Hematopoietic multipotent progenitor cell (in vitro differentiated cells): ENCODE results near the gene BCOR. TPM values are rescaled to one million over a fixed set of nuclear protein-coding genes. Genes with fewer than 3 reads are reported as not detected.
A peak's percentile ranks its signal among the peaks of the same experiment; 100 is the strongest.

ENCODE experiments used
- DNase-seq, 3 donors: peaks; one replicate each; pipeline ENCODE4 v3.0.0-alpha.2; 2011 to 2015; ENCODE audit warnings: low read depth in 2 of 3, low spot score in 2 of 3
- total RNA-seq: library from RNA; depleted of rRNA; stranded (reverse); fragments of >200 nt; gene quantifications from one replicate; pipeline ENCODE4 v1.2.3, GENCODE V29; 2012

Gene BCOR
- total RNA-seq, 1 donor, result 79.4 TPM

DNA sequence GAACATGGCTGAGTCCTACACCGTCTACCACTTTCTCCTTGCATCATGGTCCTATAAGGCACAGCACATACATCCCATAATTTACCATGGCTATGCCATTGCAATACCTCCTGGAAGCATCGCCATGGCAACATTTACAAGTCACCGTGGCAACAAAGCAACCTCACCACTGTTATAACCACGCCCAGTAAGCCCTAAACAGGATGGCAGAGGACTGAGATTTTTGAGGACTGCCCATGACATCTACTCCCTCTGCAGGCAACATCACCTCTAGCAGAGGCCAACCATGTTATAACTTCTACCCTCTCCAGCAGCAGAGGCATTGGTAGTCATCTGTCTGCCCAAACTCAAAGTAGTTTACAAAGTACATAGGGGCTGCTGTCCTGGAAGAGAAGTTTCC, 29.7 kb downstream of the BCOR start:
- peak in 1 of 3 donors; percentile 24 for DNase-seq

DNA sequence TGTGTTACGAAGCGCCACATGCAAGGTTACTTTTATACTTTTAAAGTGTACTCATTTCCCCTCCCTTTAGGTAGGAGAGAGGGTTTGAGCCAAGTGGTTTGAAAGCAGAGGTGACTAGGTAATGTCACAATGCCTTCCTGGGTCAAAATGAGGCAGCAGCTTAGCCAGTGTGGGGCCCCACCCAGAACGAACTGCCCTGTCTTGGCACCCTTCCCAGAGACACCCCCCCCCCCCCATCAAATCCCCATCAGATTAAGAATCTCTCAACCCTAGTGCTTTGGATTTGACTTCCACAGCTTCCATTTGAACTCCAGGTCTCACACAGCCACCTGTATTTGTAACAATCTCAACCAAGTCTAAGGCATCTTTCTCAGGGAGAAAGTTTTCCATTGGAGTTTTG, 31.1 kb downstream of the BCOR start:
- DNase-seq, result no peak

DNA sequence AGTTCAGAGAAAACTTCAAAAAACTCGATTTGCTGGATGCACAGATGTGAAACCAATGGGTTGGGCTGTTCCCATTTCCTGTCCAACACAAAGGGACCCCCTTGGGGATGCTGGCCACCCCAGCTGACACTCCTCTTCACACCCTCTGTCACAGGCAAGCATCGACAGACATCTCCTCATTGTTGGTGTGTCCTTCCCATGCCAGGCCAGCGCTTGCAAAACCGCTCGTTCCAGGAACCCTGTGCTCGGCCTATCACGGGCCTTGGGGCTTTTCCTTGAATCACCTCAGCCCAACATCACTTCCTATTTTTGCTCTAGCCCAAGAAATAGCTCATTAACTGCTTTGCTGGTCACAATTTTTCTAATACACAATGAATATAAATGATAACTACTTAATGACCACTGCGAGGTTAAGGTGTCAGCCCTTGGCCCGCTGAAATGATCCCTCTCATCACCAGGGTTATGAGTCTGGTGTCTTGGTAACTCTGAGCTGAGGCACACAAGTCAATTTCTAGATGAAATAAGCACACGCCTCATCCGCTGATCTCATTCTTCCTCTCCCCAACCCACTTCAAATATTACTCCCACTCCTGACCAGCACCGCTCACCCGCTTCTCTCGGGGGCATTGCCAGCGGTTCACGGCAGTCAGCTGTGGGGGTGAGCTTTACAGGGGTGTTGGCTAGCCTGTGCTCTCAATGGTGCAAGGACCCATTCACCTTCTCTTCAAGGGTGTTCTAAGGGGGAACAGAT, 32.3 kb downstream of the BCOR start:
- DNase-seq, result no peak

DNA sequence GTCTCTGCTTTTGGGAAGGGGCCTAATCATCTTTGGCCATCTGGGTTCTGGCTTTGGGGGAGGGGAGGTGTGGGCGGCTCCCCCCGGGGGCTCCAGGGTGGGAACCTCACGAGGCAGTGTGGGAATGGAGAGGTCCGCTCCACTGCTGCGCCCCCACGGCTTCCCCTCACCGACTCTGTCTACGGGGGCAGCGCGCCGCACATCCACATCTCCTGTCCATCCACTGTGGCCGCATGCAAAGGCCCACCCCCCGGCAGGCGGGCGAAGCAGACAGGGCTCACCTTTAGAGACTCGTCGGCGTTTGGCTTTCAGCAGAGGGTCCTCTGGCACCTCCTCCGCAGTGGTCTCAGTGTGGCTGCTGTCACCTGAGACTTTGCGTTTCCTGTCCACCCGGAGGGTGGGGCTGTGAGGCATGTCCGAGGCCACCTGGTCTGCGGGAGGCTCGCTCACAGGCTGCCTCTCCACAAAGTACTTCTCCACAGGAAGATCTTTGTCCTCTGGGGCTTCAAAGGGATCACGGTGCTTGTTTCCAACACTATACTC, 33.6 kb downstream of the BCOR start:
- DNase-seq, result no peak

DNA sequence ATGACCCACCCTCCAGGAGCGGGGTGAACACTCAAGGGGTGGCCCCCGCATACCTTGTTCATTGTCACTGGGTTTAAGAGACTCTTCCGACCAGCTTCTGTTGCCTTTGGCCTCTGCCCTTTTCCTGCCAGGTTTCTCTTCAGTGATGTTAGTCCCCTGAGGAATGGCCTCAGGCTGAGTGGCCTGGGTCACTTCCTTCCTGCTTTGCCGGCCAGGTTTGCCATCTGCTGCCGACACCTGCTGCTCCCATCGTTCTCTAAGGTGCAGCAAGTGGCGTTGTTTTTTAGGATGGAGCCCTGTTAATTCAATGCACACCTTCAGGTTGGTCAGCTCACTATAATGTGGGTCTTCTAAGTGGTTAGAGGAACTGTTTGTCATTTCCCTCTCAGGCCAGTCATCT, 34.2 kb downstream of the BCOR start:
- no peak for DNase-seq

DNA sequence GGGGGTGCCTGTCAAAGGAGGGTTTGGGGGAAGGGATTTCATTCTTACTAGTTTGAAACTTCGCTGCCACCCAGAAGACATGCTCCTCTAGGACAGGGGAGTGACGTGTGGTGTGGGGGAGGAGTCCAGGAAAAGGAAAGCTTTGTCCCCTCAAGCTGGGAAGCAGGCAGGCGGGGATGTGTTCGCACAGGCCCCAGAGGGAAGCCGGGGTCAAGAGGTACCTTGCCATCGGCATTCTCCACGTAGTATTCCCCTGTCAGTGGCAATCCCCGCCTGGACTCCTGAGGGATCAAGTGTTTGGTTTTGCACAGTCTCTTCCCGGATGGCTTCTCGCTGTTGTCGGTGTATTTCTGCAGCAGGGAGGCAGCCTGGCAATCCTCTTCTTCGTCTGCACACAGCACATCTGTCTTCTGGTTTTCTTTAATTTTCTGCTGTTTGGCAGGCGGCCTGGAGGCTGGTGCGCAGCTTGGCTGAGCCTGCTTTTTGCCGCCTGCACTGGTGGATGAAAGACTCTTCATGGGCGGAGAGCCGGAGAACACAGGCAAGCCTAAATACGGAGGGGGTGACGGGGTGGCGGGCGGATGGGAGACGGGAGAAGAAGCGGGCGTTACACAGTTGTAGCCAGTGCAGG, 35.1 kb downstream of the BCOR start:
- no peak for DNase-seq

DNA sequence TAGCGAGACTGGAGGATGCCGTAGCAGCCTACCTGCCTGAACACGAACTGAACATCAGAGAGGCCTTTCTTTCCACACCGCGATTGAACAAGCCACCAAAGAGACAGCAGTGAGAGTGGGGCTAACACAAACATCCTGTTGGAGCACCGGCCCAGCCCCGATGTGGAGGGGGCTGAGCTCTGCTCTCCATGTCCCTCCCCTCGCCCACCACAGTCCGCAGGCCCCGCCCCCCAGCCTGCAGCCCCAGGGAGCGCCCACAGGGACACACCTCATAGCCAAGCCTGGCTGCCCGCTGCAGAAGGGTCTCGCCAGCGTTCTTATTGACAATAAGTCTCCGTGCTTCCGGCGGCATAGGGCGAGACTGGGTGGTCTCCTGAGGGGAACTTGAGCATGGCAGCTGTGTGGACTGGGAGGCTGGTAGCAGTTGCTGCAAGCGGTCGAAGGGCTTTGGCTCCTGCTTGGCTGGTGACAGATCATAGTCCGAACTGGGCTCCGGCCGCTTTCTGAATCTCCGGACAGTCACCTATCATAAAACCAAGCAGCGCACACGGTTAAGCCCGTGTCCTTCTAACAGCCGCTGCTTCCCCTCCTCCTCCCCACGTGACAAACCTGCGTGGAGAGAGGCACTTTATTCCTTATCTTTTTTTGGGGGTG, 35.8 kb downstream of the BCOR start:
- DNase-seq, result no peak

DNA sequence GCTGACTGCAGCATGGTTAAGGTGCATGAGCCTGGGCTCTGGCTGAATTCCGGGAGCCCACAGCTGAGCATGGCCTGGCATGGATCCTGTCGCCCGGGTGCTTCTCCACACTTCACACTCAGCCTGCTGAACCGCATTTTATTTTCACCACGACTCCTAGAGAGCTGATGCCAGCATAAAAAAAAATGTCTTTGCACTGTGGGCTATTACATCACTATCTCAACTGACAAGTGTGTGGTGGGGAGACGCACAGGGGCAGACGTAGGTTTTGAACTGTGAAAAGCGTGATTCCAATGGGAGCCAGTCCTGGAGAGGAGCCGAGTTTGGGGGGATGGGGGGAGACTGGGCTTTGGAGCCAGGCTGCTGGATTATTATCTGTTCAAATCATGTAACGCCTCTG, 36.8 kb downstream of the BCOR start:
- no peak for DNase-seq

DNA sequence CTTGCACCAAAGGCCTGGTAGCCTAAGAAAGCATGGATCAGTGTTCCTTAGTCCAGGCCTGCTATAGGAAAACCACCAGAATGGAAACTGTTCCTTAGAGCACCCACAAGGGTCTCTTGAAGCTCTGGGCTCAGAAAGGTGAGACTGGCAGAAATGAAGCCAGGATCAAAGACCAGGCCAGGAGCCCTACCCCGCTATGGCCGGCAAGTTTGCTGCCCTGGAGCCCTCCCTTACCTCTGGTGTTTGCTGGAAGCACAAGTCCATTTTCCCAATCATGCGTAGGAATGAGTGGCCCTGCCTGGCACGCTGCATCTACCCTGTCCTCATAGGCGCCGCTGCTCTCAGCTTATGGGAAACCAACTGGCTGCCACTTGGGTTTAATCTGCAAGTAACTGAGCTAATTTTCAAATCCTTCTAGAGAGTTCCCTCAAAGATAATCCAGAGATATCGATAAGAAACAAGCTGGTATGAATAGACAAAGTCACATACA, 37.4 kb downstream of the BCOR start:
- no peak for DNase-seq

DNA sequence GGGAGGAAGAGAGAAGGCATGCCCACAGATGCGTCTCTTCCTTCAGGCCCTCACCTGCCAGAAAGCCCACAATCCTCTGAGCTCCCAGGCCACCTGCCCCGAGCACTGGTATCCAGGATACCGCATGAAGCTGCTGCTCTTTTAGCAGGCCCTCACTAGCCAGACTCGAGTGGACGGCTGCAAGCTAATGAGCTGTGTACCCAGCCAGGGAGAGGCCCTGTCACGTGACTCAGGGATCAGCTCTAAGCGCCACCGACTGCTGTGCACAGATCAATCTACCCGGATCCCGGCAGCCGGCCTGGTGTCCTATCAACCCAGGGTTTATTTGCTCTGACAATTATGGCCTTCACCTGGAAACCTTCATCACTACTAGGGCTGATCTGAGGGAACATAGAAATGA, 39.0 kb downstream of the BCOR start:
- no peak for DNase-seq

DNA sequence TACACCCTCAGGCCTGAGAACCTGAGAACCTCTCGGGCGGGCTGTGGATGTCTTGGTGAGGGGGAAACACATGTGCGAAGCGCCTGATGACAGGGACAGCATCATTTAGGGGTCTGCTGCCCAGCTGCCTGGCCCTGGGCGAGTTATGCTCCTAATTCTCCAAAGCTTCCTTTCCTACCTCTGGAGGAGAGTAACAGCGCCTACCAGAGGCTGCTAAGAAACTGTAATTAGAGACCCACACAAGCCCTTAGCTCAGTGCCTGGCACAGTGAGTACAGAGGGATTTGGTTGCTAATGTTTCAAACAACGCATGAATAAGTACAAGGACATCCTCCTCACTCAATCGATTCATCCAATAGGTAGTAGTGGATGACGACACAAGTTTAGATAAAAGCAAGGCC, 40.4 kb downstream of the BCOR start:
- no peak for DNase-seq

DNA sequence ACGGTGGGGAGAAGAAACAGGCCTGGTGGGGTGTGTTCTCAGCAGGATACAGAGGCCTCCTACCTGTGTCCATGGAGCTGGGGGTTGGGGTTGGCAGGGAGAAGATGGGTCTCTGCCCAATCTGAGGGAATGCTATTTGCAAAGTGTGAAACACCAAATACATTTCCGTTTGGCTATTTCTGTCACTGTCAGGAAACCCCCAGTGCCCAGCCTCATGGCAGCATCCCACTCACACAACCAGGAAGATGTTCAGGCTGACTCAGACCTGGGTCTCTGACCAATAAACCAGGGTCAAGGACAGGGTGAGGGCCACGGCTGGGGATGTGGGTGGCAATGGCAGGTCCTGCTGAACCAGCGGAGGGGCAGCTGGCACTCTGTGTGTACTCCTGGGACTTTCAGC, 41.3 kb downstream of the BCOR start:
- DNase-seq, result no peak

DNA sequence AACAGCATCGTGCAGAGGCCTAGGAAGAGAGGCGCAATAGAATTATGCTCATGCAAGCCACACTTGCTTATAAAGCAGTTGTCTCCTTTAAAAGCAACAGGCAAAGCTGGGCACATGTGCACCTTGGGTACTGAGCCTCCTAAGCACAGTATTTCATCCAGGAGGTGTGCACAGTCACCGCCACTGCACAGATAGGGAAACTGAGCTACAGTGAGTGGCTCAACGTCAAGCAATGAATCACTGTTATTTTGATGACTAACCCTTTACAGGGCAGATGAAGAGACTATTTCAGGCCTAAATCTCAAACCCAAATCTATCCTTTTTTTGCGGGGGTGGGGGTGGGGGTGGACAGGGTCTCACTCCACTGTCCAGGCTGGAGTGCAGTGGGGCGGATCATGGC, 42.3 kb downstream of the BCOR start:
- no peak for DNase-seq

DNA sequence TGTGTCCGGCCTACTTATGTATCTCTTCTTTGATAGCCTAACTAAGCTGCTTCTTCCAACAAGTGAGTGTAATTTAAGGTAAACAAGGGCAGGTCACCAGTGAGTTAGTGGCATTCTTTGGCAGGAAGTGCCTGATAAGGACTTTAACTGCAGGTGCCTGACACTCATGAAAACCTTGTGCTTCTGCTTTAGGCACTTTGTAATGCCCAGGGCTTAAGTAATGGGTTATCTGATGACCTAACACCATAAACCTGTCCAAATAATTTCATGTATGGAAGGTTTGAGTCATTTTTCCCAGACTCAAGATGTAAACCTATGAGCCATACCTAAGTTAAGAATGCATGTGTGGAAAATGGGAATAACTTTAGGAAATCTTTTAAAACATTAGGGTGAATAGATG, 43.0 kb downstream of the BCOR start:
- DNase-seq, result no peak

DNA sequence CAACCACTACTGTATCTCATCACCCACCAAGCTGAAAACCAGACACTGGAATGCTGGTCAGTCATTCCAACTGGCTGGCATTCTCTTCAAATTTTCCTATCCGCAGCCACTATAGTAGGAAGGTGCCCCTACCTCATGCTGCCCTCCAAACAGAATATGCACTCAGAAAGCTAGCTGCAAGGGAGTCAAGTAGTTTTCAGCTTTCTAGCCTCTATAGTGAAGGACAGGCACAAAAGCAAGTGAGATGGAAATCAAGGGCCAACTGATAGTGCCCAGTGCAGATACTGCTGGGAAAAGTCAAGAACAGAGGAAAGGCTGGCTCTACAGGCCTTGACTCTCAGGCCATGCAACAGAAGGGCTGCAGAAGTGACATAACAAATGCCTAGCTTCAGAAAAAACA, 47.2 kb downstream of the BCOR start:
- no peak for DNase-seq

DNA sequence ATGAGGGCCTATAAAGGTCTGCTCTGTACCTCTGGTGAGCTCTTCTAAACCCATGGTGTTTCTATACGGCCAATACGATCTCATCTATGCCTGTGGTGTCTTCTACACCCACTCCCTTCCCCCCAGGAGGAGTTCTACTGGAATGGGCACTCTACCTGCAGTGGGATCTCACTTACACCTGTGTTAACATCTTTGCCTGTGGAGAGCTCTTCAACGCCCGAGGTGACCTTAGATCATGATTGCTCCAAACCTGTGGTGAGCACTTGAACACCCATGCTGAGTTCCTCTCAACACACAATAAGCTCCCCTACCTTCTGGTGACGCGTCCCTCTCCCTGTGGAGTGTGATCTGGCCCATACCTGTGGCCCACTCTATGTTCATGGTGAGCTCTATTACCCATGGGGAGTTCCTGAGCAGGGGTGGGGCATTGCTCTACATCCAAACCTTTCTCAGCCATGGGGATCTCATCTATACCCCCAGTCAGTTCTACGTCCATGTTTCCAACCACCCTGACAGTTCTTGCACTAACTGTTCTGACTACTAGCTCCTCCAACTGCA, 48.6 kb downstream of the BCOR start:
- DNase-seq, result no peak

DNA sequence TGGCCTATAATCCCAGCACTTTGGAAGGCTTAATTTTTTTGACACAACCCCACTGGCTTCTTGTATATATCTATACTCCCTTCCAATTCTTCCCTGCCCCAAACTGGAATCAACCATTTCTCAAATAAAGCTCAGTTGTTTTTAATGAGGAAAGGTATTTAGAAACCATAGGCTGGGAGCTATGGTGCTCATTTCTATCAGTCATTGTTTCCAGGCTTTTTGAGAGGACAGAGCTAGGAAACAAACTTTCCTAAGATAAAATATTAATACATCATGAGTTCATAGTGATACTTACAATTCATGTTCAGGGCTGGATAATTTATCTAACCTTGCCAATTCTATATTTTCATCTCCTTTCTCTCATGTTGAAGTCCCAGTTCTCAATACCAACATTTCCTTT, 50.3 kb downstream of the BCOR start:
- DNase-seq, result no peak

DNA sequence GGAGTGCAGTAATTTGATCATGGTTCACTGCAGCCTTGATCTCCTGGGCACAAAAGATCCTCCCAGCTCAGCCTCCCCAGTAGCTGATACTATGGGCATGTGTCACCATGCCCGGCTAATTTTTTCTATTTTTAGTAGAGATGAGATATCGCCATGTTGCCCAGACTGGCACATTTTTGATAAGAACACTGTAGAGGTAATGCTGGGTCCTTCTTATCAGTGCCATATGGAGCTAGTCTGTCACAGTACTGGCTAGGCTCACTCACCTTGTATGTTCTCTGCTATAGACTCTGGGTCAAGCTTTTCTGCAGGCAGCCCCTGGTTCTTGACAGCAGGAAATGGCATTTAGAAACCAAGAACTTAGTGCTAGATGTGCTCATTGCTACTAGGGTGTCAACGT, 53.9 kb downstream of the BCOR start:
- no peak for DNase-seq

DNA sequence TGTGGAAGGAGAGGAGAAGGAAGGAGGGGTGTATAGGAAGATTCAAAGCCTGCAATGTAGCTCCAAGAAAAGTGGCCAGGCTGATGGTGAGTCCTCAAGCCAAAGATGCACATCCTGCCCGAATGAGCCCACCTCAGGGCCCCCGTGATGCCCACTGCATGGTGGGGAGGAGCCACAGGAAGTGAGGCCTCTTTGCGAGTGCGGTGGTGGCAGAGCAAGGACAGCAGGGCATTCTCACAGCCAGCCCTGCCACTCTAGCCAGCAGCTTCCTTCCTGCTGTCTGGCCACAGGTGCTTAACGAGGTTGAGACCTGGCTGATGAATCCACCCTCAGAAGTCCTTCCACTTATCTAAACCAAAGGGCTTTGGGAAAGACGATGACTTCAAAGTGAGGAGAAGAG, 55.8 kb downstream of the BCOR start:
- DNase-seq, result no peak

DNA sequence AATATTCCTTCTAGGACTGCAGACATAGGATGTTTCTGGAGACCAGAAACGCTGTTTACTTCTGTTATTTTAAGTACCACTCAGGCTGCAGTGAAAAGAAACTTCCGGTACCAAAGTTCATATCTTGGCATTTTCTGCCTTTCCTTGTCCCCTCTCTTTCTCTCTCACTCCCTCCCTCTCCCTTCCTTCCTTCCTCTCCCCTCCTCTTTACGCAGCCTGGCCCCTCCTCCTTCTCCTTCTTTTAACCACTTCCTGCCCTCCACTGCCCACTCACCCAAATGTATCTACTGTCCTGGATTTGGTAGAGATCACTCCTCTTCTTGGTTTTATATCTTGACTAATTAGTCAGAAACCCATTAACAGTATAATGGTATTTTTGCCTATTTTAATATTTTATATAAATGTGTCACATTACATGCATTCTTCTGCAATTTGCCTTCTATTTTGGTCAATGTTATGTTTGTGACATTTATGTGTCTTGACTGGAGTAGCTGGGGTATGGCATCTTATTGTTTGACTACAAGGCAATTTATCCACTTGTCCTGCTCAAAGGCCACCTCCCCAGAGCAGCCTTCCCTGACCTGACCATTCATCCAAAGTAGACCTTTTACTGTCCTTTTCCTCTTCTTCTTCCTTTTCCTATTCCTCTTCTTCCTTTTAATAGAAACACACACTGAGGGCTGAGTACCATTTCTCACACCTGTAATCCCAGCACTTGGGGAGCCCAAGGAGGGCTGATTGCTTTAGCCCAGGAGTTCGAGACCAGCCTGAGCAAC, 56.9 kb downstream of the BCOR start:
- DNase-seq, result no peak

DNA sequence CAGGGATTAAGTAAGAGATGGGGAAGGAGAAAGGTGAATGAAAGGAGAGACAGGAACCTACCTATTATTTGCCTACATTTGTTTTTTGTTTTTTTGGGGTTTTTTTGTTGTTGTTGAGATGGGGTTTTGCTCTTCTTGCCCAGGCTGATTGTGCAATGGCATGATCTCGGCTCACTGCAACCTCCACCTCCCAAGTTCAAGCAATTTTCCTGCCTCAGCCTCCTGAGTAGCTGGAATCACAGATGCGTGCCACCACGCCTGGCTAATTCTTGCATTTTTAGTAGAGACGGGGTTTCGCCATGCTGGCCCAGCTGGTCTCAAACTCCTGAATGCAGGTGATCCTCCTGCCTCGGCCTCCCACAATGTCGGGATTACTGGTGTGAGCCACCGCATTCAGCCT, 57.9 kb downstream of the BCOR start:
- no peak for DNase-seq
